Measurements from ENCODE around the gene CRIP1.

DNA sequence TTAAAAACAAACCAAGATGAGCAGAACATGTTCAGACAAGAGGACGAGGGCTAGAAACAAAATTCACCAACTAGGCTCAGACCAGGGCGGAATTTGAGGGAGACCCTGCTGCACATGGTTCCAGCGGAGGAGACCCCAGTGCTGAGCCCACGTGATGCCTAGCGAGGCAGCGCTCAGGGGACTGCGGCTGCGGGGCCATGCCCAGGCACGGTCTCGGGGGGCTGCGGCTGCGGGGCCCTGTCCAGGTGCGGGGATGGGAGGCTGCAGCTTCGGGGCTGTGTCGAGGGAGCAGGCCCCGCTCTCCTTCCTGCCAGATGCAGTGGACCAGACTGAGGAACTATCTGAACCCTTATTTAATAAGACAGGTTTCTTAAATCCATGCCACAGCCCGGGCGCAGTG, 24.8 kb upstream of the CRIP1 start:
- TF ChIP-seq POLR2A (IDR thresholded peaks at IDR 0.05): no peak
- TF ChIP-seq, protein P1, sequence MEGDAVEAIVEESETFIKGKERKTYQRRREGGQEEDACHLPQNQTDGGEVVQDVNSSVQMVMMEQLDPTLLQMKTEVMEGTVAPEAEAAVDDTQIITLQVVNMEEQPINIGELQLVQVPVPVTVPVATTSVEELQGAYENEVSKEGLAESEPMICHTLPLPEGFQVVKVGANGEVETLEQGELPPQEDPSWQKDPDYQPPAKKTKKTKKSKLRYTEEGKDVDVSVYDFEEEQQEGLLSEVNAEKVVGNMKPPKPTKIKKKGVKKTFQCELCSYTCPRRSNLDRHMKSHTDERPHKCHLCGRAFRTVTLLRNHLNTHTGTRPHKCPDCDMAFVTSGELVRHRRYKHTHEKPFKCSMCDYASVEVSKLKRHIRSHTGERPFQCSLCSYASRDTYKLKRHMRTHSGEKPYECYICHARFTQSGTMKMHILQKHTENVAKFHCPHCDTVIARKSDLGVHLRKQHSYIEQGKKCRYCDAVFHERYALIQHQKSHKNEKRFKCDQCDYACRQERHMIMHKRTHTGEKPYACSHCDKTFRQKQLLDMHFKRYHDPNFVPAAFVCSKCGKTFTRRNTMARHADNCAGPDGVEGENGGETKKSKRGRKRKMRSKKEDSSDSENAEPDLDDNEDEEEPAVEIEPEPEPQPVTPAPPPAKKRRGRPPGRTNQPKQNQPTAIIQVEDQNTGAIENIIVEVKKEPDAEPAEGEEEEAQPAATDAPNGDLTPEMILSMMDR (IDR thresholded peaks at IDR 0.05): no peak

Data from sigmoid colon (tissue), 3 donors.